Endometrial microvascular endothelial cells (primary cell): ENCODE measurements around the gene ULBP2. TPM values are rescaled to one million over a fixed set of nuclear protein-coding genes. Genes with fewer than 3 reads are reported as not detected.

ENCODE experiments used
- in situ Hi-C: cut with HindIII; loops from 2 replicates; pipeline ENCODE4 v1.10.0; 2017; ENCODE audit warnings: low sequenced_read_pairs, low pct_unique_long_range_greater_than_20kb; ENCODE audit errors: inconsistent ontology term
- total RNA-seq: library from RNA; depleted of rRNA; stranded (reverse); fragments of >200 nt; gene quantifications from one replicate; pipeline ENCODE4 v1.2.3, GENCODE V29; 2015; ENCODE audit errors: inconsistent ontology term

Gene ULBP2
- total RNA-seq, result 27.2 TPM

- in situ Hi-C loops, result no loop called here
Measured at GRCh38 chr6:149941583-149942460, at the start of gene ULBP2. Gene ULBP2 (plus strand): TSS chr6:149942014. CDS start chr6:149942073, 59 bp downstream.

- in situ Hi-C loops, result no loop called here
Measured at GRCh38 chr6:149895048-149895590, 46.7 kb upstream of the ULBP2 start.

- in situ Hi-C loops, result no loop called here
Measured at GRCh38 chr6:149895833-149896271, 46.0 kb upstream of the ULBP2 start.

GRCh38 chr6:149896491-149896890 lies 45.3 kb upstream of the ULBP2 start:
- in situ Hi-C loops, result no loop called here

- in situ Hi-C loops, result no loop called here
Measured at GRCh38 chr6:149897015-149897697, 44.7 kb upstream of the ULBP2 start.

- in situ Hi-C loops, result no loop called here
Measured at GRCh38 chr6:149897855-149898744, 43.7 kb upstream of the ULBP2 start, which contains the start of gene RAET1E. Gene RAET1E (minus strand): TSS chr6:149898113. CDS start chr6:149890901, 7,212 bp downstream.

GRCh38 chr6:149898966-149899365 lies 42.8 kb upstream of the ULBP2 start:
- in situ Hi-C loops, result no loop called here

- in situ Hi-C loops, result no loop called here
Measured at GRCh38 chr6:149899486-149899885, 42.3 kb upstream of the ULBP2 start.

GRCh38 chr6:149899926-149900619 lies 41.7 kb upstream of the ULBP2 start:
- in situ Hi-C loops, result no loop called here

GRCh38 chr6:149900620-149901443 lies 41.0 kb upstream of the ULBP2 start:
- in situ Hi-C loops, result no loop called here

- in situ Hi-C loops, result no loop called here
Measured at GRCh38 chr6:149901444-149902140, 40.2 kb upstream of the ULBP2 start.

- in situ Hi-C loops, result no loop called here
Measured at GRCh38 chr6:149903938-149904611, 37.7 kb upstream of the ULBP2 start.

GRCh38 chr6:149904661-149905370 lies 37.0 kb upstream of the ULBP2 start:
- in situ Hi-C loops, result no loop called here

GRCh38 chr6:149905371-149905910 lies 36.4 kb upstream of the ULBP2 start:
- in situ Hi-C loops, result no loop called here

GRCh38 chr6:149905911-149906371 lies 35.9 kb upstream of the ULBP2 start:
- in situ Hi-C loops, result no loop called here
